Amniotic epithelial cell (primary cell): ENCODE data around the gene SFRP2.

ENCODE experiments used
- DNase-seq: peaks from one replicate; pipeline ENCODE4 v3.0.0-alpha.2; 2010; ENCODE audit warnings: low read depth

Gene SFRP2, protein sequence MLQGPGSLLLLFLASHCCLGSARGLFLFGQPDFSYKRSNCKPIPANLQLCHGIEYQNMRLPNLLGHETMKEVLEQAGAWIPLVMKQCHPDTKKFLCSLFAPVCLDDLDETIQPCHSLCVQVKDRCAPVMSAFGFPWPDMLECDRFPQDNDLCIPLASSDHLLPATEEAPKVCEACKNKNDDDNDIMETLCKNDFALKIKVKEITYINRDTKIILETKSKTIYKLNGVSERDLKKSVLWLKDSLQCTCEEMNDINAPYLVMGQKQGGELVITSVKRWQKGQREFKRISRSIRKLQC

DNA sequence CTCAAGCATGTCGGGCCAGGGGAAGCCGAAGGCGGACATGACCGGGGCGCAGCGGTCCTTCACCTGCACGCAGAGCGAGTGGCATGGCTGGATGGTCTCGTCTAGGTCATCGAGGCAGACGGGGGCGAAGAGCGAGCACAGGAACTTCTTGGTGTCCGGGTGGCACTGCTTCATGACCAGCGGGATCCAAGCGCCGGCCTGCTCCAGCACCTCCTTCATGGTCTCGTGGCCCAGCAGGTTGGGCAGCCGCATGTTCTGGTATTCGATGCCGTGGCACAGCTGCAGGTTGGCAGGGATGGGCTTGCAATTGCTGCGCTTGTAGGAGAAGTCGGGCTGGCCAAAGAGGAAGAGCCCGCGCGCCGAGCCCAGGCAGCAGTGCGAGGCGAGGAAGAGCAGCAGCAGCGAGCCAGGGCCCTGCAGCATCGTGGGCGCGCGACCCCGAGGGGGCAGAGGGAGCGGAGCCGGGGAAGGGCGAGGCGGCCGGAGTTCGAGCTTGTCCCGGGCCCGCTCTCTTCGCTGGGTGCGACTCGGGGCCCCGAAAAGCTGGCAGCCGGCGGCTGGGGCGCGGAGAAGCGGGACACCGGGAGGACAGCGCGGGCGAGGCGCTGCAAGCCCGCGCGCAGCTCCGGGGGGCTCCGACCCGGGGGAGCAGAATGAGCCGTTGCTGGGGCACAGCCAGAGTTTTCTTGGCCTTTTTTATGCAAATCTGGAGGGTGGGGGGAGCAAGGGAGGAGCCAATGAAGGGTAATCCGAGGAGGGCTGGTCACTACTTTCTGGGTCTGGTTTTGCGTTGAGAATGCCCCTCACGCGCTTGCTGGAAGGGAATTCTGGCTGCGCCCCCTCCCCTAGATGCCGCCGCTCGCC, at the start of gene SFRP2:
Gene SFRP2, minus strand, starts transcription at position 671 of the 864 bp plus-strand sequence. Its CDS starts 248 bp downstream, at position 423.
- DNase-seq = no peak

DNA sequence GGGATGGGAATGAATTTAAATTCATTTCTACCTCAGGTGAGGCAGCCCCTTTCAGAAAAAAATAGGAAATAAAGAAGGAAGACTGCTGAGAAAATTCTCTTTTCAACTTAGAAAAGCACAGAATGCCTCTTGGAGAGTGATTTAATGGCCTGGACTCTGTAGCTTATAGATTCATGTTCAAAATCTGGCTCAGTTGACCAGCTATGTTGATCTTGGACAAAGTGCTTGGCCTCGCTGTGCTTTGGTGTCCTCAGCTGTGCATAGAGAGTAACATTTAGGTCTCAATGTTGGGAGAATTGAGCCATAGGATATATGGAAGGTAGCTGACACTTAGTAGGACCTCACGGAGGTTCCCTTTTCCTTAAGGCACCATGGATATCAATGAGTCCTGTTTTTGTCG, 49.7 kb upstream of the SFRP2 start:
- no peak for DNase-seq

GRCh38 chr4:153834901-153835300, 46.0 kb upstream of the SFRP2 start:
- no peak for DNase-seq

GRCh38 chr4:153832720-153833287, 43.9 kb upstream of the SFRP2 start:
- DNase-seq = no peak

DNA sequence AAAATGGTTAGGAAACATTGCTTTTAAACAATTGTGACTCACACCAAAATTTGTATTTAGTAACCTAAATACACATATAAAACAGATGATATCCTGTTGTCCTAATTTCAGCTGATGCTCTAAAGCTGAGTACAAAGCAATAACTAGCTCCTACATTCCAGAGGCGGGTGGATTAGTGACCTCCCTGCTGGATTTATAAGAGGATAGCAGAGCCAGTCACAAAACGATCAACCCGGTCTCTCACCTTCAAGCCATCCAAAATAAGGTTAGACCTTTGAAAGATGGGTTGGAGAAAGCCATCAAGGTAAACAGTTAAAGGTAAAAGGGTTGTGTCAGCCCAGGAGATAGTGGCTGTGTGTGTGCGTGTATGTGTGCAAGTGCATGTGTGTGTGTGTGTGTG, 43.2 kb upstream of the SFRP2 start:
- no peak for DNase-seq

- no peak for DNase-seq
Observed at GRCh38 chr4:153831245-153831644, 42.4 kb upstream of the SFRP2 start.

DNA sequence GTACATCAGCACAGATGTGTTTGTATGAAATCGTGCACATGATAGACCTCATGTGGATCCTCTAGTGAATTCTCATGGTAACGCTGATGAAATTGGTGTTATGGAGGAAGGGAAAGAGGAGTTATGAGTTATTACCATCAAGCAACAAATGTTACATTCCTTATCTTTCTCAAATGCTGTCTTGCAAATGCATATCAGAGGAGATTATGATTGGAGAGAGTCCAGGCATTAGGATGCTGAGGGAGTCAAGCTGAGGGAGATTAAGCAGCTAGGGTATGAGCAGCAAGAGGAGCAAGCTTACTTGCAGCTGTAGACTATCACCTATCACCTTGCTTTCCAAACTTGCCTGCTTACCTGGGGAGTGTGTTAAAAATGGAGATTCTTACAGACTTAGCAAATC, 36.8 kb upstream of the SFRP2 start:
- no peak for DNase-seq

DNA sequence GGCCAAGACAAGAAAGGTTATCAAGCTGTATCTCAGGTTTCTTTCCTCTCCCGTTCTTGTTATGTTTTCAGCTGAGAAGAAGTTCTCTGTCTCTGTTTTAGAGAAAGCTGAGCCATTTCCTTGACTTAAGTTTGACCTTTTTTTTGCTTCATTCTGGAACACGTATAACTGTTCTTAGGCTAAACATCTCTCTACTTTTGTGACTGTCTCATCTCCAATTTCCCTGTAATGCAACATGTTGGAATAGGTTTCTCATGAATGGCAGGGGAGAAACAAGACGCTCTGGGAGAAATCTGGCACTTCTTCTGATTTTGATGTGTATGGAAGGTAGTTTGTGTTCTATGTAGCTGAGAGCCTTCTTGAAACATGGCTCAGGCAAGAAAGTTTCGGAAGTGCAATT, 36.2 kb upstream of the SFRP2 start:
- DNase-seq = no peak

- no peak for DNase-seq
Observed at GRCh38 chr4:153824501-153824900, 35.6 kb upstream of the SFRP2 start.

DNA sequence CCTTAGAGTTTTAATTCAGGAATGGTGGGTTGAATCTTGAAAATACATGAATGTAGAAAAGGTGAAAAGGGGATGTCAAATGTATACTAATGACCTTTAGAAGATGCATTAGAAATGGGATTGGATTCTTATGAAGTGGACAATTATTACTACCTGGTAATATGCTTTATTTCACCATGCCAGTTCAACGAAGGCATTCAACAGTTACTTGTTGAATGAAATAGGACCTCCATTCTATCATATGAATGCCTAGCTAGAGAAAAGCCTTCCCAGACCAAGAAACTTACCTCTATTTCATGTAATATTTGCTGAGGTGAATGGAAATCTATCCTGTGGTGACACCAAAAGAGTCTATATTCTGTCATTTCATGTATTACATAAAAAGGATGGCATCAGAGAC, 34.6 kb upstream of the SFRP2 start:
- no peak for DNase-seq

DNA sequence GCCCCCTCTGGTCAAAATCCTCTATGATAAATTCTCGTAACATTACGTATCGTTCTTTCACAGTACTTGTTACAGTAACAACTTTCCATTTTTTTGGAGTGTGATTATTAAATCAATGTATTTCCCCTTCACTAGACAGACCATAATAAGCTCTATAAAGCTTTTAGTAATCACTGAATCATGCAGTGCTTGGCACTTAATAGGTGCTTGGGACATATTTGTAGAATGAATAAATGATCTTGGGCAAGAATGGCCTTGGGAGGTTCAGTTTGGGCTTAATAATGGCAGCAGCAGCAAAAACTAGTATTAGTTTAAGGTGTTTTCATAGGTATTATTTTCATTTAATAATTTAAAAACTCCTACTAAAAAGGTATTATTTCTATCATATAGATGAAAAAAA, 33.4 kb upstream of the SFRP2 start:
- DNase-seq = no peak

DNA sequence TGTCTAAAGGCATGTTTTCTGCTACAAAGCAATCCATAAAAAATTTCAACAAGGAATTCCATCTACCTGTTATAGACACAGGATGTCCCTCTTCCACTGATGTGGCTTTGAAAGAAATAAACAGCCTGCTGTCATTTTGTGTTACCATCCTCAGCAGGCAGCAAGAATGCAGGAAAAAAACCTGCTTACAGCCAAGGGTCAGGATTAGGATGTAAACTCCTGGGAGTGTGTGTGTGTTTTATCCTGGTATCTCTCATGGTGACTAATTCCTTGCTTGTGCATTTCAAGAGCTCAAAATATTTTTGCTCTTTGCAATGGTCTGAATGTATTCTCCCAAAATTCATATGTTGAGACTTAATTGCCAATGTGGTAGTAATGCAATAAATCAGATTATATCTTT, 28.6 kb upstream of the SFRP2 start:
- no peak for DNase-seq

DNA sequence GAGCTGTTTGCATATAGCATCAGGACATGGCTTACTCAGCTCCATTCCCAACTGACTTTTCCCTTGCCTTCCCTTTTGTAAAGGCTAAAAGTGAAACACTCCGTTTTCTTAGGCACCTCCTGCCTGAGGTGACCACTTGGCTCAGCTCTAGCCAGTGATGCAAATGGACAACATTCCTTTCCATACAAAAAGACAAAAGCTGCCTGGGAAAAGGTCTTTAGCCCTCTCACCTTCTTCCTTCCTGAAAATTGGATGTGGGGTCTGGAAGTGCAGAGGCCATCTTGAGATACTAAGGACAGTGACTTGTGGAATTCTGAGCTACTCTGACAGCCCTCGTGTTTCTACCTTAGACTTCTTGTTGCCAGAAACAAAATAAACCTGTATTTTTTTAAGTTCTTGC, 27.7 kb upstream of the SFRP2 start:
- no peak for DNase-seq

GRCh38 chr4:153814789-153815188, 25.9 kb upstream of the SFRP2 start:
- DNase-seq = no peak

DNA sequence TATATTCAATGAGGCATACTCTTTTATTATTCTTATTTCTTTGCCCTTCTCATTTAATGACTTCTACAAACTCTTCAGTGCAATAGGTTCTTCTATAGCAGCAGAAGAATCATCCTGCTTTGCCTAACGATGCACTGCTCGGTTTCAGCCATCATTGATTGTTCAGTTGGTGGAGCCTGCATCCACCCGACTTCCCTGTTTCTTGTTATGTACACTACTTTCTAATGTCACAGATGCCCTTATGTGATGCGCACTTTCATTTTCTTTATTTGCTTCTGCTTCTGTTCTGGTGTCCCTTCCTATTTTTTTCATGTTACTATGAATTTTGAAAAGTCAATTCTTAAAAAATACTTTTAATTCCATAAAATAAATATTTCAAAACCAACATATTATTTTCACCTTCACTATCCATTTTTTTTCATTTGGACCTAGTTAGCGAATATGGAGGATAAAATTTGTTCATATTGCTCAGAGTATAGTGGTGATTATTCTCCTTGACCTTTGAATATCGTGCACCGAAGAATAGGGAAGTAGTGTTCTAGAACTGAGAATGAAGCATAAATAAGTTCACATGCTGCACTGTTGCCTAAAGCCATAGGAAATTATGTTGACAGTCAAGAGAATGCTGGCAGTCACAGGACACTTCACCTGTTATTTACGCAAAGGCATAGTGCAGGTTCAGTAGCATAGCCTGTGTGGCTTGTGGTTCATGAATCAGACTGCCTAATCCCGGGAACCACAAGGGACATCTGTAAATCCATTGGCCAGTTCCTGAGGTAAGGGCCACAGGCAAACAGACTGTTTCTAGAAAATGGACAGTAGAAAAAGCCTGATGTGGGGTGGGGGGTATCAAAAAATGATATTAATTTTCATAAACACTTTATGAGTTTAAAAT, 21.3 kb upstream of the SFRP2 start:
- DNase-seq = no peak

- DNase-seq = no peak
Observed at GRCh38 chr4:153809307-153809706, 20.4 kb upstream of the SFRP2 start.

- no peak for DNase-seq
Observed at GRCh38 chr4:153808175-153808574, 19.3 kb upstream of the SFRP2 start.

DNA sequence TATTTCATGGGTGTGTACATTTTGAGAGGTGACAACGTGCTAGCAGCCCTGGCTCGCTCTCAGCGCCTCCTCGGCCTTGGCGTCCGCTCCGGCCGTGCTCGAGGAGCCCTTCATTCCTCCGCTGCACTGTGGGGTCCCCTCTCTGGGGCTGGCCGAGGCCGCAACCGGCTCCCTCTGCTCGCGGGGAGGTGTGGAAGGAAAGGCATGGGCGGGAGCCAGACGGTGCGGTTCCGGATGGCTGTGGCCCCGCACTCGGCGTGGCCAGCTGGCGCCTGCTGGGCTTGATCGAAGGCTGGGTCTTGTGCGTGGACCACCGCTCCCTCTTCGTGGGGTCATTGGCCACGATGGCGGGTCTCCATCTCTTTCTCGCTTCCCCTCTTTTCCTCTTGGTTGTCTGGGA, 17.2 kb upstream of the SFRP2 start:
- no peak for DNase-seq

GRCh38 chr4:153804722-153805121, 15.8 kb upstream of the SFRP2 start:
- DNase-seq = no peak

DNA sequence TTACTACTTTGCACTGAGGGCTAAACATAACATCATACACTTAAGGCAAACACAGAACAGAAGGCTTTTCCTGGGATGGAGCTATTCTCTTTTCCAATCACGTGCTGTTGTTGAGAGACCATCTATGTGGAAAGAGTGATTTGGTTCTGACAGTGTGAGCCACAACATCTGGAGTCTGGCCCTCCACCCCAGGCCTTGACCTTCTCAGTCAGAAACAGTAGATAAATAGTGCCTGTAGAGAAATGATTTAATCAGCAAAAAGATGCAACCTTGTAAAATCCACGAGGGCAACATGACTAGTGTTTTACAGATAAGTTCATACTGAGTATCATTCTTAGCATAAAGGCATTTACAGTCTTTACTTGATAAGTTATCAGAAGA, 10.8 kb upstream of the SFRP2 start:
- no peak for DNase-seq

DNA sequence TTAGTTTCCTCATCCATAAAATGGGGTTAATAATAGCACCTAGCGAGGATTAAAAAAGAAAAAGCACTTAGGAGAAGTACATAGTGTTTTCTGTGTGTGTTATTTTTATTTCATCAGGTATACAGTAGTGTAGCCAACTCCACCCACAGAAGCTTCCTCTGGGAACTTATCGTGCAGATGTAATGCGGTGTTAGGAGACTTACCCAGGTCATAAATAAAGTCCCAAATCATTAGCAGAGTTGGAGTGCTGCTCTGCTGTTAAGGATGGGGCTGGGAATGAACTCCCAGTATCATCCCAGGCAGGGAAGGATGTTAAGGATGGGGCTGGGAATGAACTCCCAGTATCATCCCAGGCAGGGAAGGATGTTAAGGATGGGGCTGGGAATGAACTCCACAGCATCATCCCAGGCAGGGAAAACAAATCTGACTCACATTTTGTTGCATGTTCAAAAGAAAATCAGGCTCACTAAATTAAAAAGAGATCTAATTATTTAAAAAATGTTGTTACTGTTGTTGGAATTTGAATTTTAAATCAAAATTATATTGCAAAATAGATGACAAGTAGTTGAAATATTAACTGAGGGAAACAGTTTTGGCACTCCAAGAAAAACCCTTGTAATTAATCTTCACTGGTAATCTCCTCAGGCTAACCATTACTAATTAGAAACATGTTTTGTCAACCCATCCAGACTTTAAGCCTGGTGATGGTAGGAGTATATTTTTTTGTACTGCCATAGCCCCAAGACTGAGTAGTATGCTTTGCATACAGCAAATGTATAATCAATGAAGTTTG, 10.2 kb upstream of the SFRP2 start:
- DNase-seq = no peak
